ENCODE results near the gene RALGAPB.

GRCh38 chr20:38435555-38435939 is 37.1 kb upstream of the RALGAPB start:
- TF ChIP-seq ZNF724P (CRISPR knock-in tag; IDR thresholded peaks at IDR 0.05; ENCODE audit: borderline replicate concordance) (no peak), CBFB (CRISPR knock-in tag; IDR thresholded peaks at IDR 0.05) (no peak), POLR2AphosphoS5 (IDR thresholded peaks at IDR 0.05; ENCODE audit: low read depth, low read length) (no peak), HNRNPH1 (optimal IDR thresholded peaks at IDR 0.05; ENCODE audit: low read depth, low read length) (no peak), ATF7 (IDR thresholded peaks at IDR 0.05) (no peak), ATF7 (CRISPR knock-in tag; IDR thresholded peaks at IDR 0.05) (no peak), JDP2 (CRISPR knock-in tag; IDR thresholded peaks at IDR 0.05; ENCODE audit: borderline replicate concordance) (no peak), POLR2A (IDR thresholded peaks at IDR 0.05; ENCODE audit: insufficient read depth in 1 of 2, low read depth in 2 of 2, low read length in 2 of 2) (no peak), HCFC1 (IDR thresholded peaks at IDR 0.05; ENCODE audit: low read depth, low read length) (no peak), PHF21A (CRISPR knock-in tag; IDR thresholded peaks at IDR 0.05) (no peak), MAFF (IDR thresholded peaks at IDR 0.05; ENCODE audit: low read depth, low read length) (no peak), ZNF44 (CRISPR knock-in tag; IDR thresholded peaks at IDR 0.05) (no peak)
- TF ChIP-seq, protein P1, sequence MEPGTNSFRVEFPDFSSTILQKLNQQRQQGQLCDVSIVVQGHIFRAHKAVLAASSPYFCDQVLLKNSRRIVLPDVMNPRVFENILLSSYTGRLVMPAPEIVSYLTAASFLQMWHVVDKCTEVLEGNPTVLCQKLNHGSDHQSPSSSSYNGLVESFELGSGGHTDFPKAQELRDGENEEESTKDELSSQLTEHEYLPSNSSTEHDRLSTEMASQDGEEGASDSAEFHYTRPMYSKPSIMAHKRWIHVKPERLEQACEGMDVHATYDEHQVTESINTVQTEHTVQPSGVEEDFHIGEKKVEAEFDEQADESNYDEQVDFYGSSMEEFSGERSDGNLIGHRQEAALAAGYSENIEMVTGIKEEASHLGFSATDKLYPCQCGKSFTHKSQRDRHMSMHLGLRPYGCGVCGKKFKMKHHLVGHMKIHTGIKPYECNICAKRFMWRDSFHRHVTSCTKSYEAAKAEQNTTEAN (CRISPR knock-in tag; conservative IDR thresholded peaks at IDR 0.05) = no peak
- TF ChIP-seq, protein P2, sequence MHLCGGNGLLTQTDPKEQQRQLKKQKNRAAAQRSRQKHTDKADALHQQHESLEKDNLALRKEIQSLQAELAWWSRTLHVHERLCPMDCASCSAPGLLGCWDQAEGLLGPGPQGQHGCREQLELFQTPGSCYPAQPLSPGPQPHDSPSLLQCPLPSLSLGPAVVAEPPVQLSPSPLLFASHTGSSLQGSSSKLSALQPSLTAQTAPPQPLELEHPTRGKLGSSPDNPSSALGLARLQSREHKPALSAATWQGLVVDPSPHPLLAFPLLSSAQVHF (CRISPR knock-in tag; IDR thresholded peaks at IDR 0.05) = no peak
- TF ChIP-seq, protein P3, sequence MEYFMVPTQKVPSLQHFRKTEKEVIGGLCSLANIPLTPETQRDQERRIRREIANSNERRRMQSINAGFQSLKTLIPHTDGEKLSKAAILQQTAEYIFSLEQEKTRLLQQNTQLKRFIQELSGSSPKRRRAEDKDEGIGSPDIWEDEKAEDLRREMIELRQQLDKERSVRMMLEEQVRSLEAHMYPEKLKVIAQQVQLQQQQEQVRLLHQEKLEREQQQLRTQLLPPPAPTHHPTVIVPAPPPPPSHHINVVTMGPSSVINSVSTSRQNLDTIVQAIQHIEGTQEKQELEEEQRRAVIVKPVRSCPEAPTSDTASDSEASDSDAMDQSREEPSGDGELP (IDR thresholded peaks at IDR 0.05; ENCODE audit: borderline replicate concordance, low read depth) = no peak
